K562 (cell line): Measurements from ENCODE around the gene TOMM22. TPM values are rescaled to one million over a fixed set of nuclear protein-coding genes. Genes with fewer than 3 reads are reported as not detected.
"Not testable (repeated sequence)": the region's sequence is repeated elsewhere in the genome, so short reads cannot be mapped to it uniquely, and the experiment has no call there.

Experiments
- ATAC-seq: fragments of 200-7000 bp; cut with Tn5 transposase; 3 replicates; pipeline ENCODE4 v1.9.1; 2020; ENCODE audit warnings: moderate library complexity
- BruUV-seq: library from RNA; stranded (reverse); fragments of 400-500 nt; replicated peaks from 2 replicates; lab custom pipeline; 2021; lab: Mats Ljungman, UMichigan
- CTCF ChIA-PET: fragments of 300-600 bp; formaldehyde crosslinking; extraction: SDS; loops from one replicate; lab custom pipeline; 2021; ENCODE audit warnings: low intra/inter-chr PET ratio; lab: Yijun Ruan, JAX
- POLR2A ChIA-PET: fragments of 300-600, 350-650 bp; sonication (Branson Sonifier 250); formaldehyde crosslinking; extraction: SDS; loops from one replicate; lab custom pipeline; 2021; ENCODE audit warnings: antibody characterized with exemption, inconsistent platforms; lab: Yijun Ruan, JAX
- DNase-seq, 4 experiments: peaks; one replicate each; pipeline versions ENCODE4 v3.0.0 to v3.0.0-alpha.2; 2011 to 2018; ENCODE audit warnings: low spot score in 3 of 4, mixed read lengths in 3 of 4; ENCODE audit errors: extremely low read depth in 1 of 4
- FAIRE-seq: peaks from 2 replicates; lab custom pipeline; 2011; peaks lifted over from hg19 to GRCh38; lab: Jason Lieb, UNC
- H2AFZ ChIP-seq: 2 replicates; pipeline ENCODE4 v1.6.0; 2011; ENCODE audit warnings: low read depth, low read length, control low read depth, inconsistent platforms
- H3K27ac ChIP-seq: fragments of 200-600 bp; 3 replicates; pipeline ENCODE4 v1.8.0; 2011; ENCODE audit warnings: low read depth, mild to moderate bottlenecking, control low read depth, inconsistent platforms, low read length, moderate library complexity, mixed read lengths; ENCODE audit errors: extremely low read depth
- H3K27me3 ChIP-seq, 2 experiments: fragments of 300-600 bp in 1 of 2; 2 replicates in 1 of 2; 3 replicates in 1 of 2; pipeline versions ENCODE4 v1.6.0 to v1.8.0; 2011; ENCODE audit warnings: inconsistent platforms in 2 of 2, low read length in 2 of 2, mild to moderate bottlenecking in 1 of 2, mixed read lengths in 1 of 2, moderate library complexity in 1 of 2; ENCODE audit not compliant: control insufficient read depth in 2 of 2, insufficient read depth in 2 of 2
- H3K36me3 ChIP-seq: fragments of 300-600 bp; 3 replicates; pipeline ENCODE4 v1.8.0; 2011; ENCODE audit warnings: mild to moderate bottlenecking, low read length, inconsistent platforms; ENCODE audit not compliant: control insufficient read depth, insufficient read depth
- H3K4me1 ChIP-seq, 2 experiments: fragments of 200-600 bp in 1 of 2; replicated peaks in 1 of 2; 2 replicates in 1 of 2; 3 replicates in 1 of 2; pipeline versions ENCODE4 v1.5.1 to v1.8.0; 2011; ENCODE audit warnings: inconsistent platforms in 2 of 2, low read length in 2 of 2, mild to moderate bottlenecking in 1 of 2, mixed read lengths in 1 of 2, moderate library complexity in 1 of 2; ENCODE audit not compliant: control insufficient read depth in 2 of 2, insufficient read depth in 2 of 2
- H3K4me2 ChIP-seq: 2 replicates; pipeline ENCODE4 v1.6.1; 2011; ENCODE audit warnings: low read length, control low read depth, inconsistent platforms, mixed read lengths; ENCODE audit not compliant: insufficient read depth
- H3K4me3 ChIP-seq: fragments of 200-600 bp; sonication (generic), shearing (Covaris generic); 2 replicates; pipeline ENCODE4 v1.5.1; 2016; ENCODE audit warnings: control low read depth, inconsistent platforms
- H3K79me2 ChIP-seq: fragments of 200-600 bp; 3 replicates; pipeline ENCODE4 v1.8.0; 2011; ENCODE audit warnings: low read length, inconsistent platforms; ENCODE audit not compliant: control insufficient read depth, insufficient read depth
- H3K9ac ChIP-seq, 2 experiments: 2 replicates each; pipeline versions ENCODE4 v1.6.0 to v1.6.1; 2011; ENCODE audit warnings: low read depth in 2 of 2, low read length in 2 of 2, control low read depth in 1 of 2, inconsistent platforms in 1 of 2, mild to moderate bottlenecking in 1 of 2, mixed read lengths in 1 of 2; ENCODE audit not compliant: insufficient read depth in 1 of 2
- H3K9me1 ChIP-seq: one replicate; pipeline ENCODE4 v1.6.0; 2011; ENCODE audit warnings: inconsistent platforms, mild to moderate bottlenecking, low read length, moderate library complexity; ENCODE audit not compliant: control insufficient read depth, insufficient read depth
- H3K9me3 ChIP-seq: replicated peaks from 2 replicates; pipeline ENCODE4 v1.5.1; 2011; ENCODE audit warnings: low read depth, low read length, inconsistent platforms; ENCODE audit not compliant: control insufficient read depth, insufficient read depth
- H4K20me1 ChIP-seq: replicated peaks from 2 replicates; pipeline ENCODE4 v1.6.1; 2011; ENCODE audit warnings: low read length, inconsistent platforms, mixed read lengths; ENCODE audit not compliant: control insufficient read depth, insufficient read depth
- KDM2B ChIP-seq: fragments of 250-450 bp; sonication (Bioruptor Pico); IDR thresholded peaks from 2 replicates; pipeline ENCODE4 v1.8.0; 2021; ENCODE audit warnings: mild to moderate bottlenecking, moderate library complexity
- KLF13 ChIP-seq: fragments of 450-650 bp; IDR thresholded peaks from 2 replicates; pipeline ENCODE4 v1.6.1; 2016; ENCODE audit warnings: missing genetic modification characterization, low read depth, mild to moderate bottlenecking, missing compliant biosample characterization, moderate library complexity, borderline replicate concordance
- NR4A1 ChIP-seq, 2 experiments: fragments of 250-450 bp in 1 of 2; fragments of 450-650 bp in 1 of 2; sonication (Bioruptor Pico) in 1 of 2; IDR thresholded peaks; 2 replicates each; pipeline versions ENCODE4 v1.4.0 to v1.6.1; 2016 to 2020; ENCODE audit warnings: mild to moderate bottlenecking in 2 of 2, missing compliant biosample characterization in 1 of 2, missing genetic modification characterization in 1 of 2, moderate library complexity in 1 of 2
- PPARD ChIP-seq: fragments of 250-450 bp; sonication (Bioruptor Pico); IDR thresholded peaks from 2 replicates; pipeline ENCODE4 v1.8.0; 2022; ENCODE audit warnings: inconsistent platforms, mild to moderate bottlenecking, moderate library complexity
- WGBS: fragments of 100-300 bp; shearing (Covaris generic); methylation state at CpG from one replicate; pipeline ENCODE4 v1.1.6; 2016; ENCODE audit warnings: low coverage, mixed read lengths; ENCODE audit not compliant: insufficient coverage; ENCODE audit errors: missing lambda C conversion rate; 5-methylcytosine and 5-hydroxymethylcytosine counted together
- in situ Hi-C: fragments of 300-500 bp; cut with MboI; formaldehyde crosslinking; loops from 4 replicates; pipeline ENCODE4 v1.15.0; 2018; ENCODE audit warnings: inconsistent platforms, mixed read lengths
- intact Hi-C: fragments of 100-400 bp; cut with micrococcal nuclease; formaldehyde crosslinking; loops from 2 replicates; pipeline ENCODE4 v1.14.2; 2022
- polyA plus RNA-seq, 8 experiments: library from polyadenylated mRNA; depleted of rRNA in 4 of 8; stranded (reverse) in 5 of 8; unstranded in 3 of 8; fragments of >200 nt; fragmentation: Nextera tagmentation in 2 of 8; fragmentation: Illumina TruSeq in 1 of 8; extraction: Ambion mirVana in 2 of 8; extraction: Trizol in 1 of 8; gene quantifications; 2 replicates each; pipeline versions ENCODE4 v1.2.1 to v1.2.3, GENCODE V29; 2011 to 2014; ENCODE audit warnings: inconsistent platforms in 1 of 8, missing spikeins in 1 of 8
- total RNA-seq, 7 experiments: library from RNA; depleted of rRNA in 6 of 7; stranded (reverse); fragments of >200 nt in 6 of 7; fragmentation: Illumina TruSeq in 2 of 7; extraction: Trizol in 2 of 7; gene quantifications; 2 replicates each; pipeline versions ENCODE4 v1.2.1 to v1.2.3, GENCODE V29; 2011 to 2021; ENCODE audit warnings: low replicate concordance in 1 of 7
- TF ChIP-seq, protein P1 (sequence below), 2 experiments: fragments of 250-450 bp in 1 of 2; fragments of 450-650 bp in 1 of 2; sonication (Bioruptor Pico) in 1 of 2; IDR thresholded peaks; 2 replicates each; pipeline versions ENCODE4 v1.6.1 to v1.8.0; 2016 to 2021; ENCODE audit warnings: mild to moderate bottlenecking in 2 of 2, moderate library complexity in 2 of 2, missing compliant biosample characterization in 1 of 2, missing genetic modification characterization in 1 of 2
- TF ChIP-seq, protein P2 (sequence below): fragments of 250-450 bp; sonication (Bioruptor Pico); IDR thresholded peaks from 2 replicates; pipeline ENCODE4 v1.9.0; 2021; ENCODE audit warnings: mild to moderate bottlenecking, inconsistent platforms

TOMM22 gene
- total and polyA plus RNA-seq, 9 of the 15 experiments (the other 6 are each of a cell fraction or from before 2014, with no cell fraction given), result 25.8 to 108 (median 73.8) TPM

DNA sequence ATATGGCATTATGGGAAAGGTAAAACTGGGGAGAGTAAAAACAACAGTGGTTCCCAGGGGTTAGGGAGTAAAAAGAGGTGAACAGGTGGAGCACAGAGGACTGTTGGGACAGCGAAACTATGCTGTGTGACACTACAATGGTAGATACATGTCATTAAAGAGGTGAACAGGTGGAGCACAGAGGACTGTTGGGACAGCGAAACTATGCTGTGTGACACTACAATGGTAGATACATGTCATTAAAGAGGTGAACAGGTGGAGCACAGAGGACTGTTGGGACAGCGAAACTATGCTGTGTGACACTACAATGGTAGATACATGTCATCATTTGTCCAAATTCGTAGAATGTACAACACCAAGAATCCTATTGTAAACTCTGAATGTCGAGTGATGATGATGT lies 37.5 kb upstream of the TOMM22 start:
- BruUV-seq; H3K4me2 ChIP-seq; H2AFZ ChIP-seq; CTCF ChIA-PET; DNase-seq; H3K79me2 ChIP-seq; H3K4me3 ChIP-seq; H4K20me1 ChIP-seq; H3K9me1 ChIP-seq; in situ Hi-C loops; intact Hi-C loops; POLR2A ChIA-PET; H3K36me3 ChIP-seq; H3K27me3 ChIP-seq; H3K4me1 ChIP-seq; ATAC-seq; H3K27ac ChIP-seq; H3K9me3 ChIP-seq; H3K9ac ChIP-seq; TF ChIP-seq NR4A1 (CRISPR knock-in tag; IDR thresholded peaks at IDR 0.05): not testable (repeated sequence)
- peak; percentile 89 for FAIRE-seq
- WGBS, result 56% methylated on average over 4 of the region's 5 CpGs
- TF ChIP-seq PPARD (peak; percentile 26; the same call in 1 of the 2 replicates), KLF13 (tag) (0 out of 2 replicates have a peak, but pooled peaks have one; percentile 38), KDM2B (CRISPR knock-in tag) (0 out of 2 replicates have a peak, but pooled peaks have one; percentile 26), NR4A1 (tag; IDR thresholded peaks at IDR 0.05) (0 out of 2 replicates have a peak, but pooled peaks have one; percentile 35)
- TF ChIP-seq, protein P1, sequence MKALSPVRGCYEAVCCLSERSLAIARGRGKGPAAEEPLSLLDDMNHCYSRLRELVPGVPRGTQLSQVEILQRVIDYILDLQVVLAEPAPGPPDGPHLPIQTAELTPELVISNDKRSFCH (CRISPR knock-in tag; IDR thresholded peaks at IDR 0.05), result not testable (repeated sequence)
- TF ChIP-seq, protein P1 (tag; IDR thresholded peaks at IDR 0.05), result peak; percentile 45; the same call in 1 of the 2 replicates
- TF ChIP-seq, protein P2, sequence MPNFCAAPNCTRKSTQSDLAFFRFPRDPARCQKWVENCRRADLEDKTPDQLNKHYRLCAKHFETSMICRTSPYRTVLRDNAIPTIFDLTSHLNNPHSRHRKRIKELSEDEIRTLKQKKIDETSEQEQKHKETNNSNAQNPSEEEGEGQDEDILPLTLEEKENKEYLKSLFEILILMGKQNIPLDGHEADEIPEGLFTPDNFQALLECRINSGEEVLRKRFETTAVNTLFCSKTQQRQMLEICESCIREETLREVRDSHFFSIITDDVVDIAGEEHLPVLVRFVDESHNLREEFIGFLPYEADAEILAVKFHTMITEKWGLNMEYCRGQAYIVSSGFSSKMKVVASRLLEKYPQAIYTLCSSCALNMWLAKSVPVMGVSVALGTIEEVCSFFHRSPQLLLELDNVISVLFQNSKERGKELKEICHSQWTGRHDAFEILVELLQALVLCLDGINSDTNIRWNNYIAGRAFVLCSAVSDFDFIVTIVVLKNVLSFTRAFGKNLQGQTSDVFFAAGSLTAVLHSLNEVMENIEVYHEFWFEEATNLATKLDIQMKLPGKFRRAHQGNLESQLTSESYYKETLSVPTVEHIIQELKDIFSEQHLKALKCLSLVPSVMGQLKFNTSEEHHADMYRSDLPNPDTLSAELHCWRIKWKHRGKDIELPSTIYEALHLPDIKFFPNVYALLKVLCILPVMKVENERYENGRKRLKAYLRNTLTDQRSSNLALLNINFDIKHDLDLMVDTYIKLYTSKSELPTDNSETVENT (CRISPR knock-in tag), result peak; percentile 89
